ENCODE data around the gene CEBPG.

DNA sequence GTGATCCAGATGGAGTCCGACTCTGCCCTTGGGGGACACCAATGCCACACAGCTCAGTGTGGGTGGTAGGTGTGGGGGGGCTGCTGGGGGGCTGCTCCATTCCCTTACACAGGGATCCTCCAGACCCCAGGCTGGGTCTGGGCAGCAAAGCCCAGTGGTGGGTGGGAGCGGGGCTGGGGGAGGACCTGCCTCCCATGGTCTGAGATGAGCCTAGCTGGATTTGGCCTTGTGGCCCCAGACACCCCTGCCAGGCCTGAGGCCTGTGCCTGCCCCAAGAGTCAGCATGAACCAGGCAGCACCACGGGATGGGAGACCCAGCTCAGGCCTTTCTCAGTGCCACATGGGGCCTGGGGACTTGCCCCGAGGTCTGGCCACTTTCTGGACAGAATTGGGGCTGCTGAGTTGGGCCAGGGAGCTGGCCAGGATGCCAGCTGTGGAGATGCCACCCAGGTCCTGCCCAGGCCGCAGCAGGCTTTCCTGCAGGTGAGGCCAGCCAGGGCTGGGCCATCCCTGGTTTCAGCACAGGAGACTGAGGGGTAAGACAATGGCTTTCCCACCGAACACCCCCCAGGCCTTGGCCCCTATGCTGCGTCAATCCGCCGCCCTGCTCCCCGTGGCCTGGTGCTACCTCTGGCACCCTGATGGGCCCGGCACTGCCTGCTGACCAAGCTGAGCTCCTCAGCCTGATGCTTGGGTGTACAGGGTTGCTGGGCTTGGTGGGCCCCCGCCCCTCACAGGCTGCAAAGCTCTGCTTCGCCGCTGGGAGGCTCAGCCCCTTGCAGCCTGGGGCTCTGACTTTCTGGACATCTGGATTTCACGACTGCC, 24.2 kb downstream of the CEBPG start:
- TF ChIP-seq, protein P1, sequence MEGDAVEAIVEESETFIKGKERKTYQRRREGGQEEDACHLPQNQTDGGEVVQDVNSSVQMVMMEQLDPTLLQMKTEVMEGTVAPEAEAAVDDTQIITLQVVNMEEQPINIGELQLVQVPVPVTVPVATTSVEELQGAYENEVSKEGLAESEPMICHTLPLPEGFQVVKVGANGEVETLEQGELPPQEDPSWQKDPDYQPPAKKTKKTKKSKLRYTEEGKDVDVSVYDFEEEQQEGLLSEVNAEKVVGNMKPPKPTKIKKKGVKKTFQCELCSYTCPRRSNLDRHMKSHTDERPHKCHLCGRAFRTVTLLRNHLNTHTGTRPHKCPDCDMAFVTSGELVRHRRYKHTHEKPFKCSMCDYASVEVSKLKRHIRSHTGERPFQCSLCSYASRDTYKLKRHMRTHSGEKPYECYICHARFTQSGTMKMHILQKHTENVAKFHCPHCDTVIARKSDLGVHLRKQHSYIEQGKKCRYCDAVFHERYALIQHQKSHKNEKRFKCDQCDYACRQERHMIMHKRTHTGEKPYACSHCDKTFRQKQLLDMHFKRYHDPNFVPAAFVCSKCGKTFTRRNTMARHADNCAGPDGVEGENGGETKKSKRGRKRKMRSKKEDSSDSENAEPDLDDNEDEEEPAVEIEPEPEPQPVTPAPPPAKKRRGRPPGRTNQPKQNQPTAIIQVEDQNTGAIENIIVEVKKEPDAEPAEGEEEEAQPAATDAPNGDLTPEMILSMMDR (IDR thresholded peaks at IDR 0.05), result no peak
- TF ChIP-seq EP300 (IDR thresholded peaks at IDR 0.05; ENCODE audit: low read depth) (no peak), POLR2AphosphoS5 (IDR thresholded peaks at IDR 0.05) (no peak)

Data from transverse colon (tissue), 4 donors.